ENCODE measurements around the gene ADGRV1.
"Not testable (repeated sequence)": the region's sequence is repeated elsewhere in the genome, so short reads cannot be mapped to it uniquely, and the experiment has no call there.

ADGRV1 gene

GRCh38 chr5:90741022-90741564, 182.5 kb downstream of the ADGRV1 start:
- no peak for DNase-seq

- DNase-seq = no peak
Measured at GRCh38 chr5:90746119-90746518, 187.5 kb downstream of the ADGRV1 start.

GRCh38 chr5:90747175-90747574, 188.6 kb downstream of the ADGRV1 start:
- no peak for DNase-seq

- no peak for DNase-seq
Measured at GRCh38 chr5:90747693-90748092, 189.1 kb downstream of the ADGRV1 start.

GRCh38 chr5:90759119-90759518, 200.5 kb downstream of the ADGRV1 start:
- DNase-seq = no peak

GRCh38 chr5:90767710-90768109, 209.1 kb downstream of the ADGRV1 start:
- no peak for DNase-seq

GRCh38 chr5:90770006-90770541, 211.5 kb downstream of the ADGRV1 start:
- DNase-seq = not testable (repeated sequence)

GRCh38 chr5:90777959-90778358, 219.4 kb downstream of the ADGRV1 start:
- DNase-seq = no peak

GRCh38 chr5:90783460-90784333, 225.1 kb downstream of the ADGRV1 start:
- peak; percentile 71 for DNase-seq

GRCh38 chr5:90786756-90787155, 228.2 kb downstream of the ADGRV1 start:
- DNase-seq = no peak

- DNase-seq = no peak
Measured at GRCh38 chr5:90792725-90793124, 234.1 kb downstream of the ADGRV1 start.

- DNase-seq = no peak
Measured at GRCh38 chr5:90793183-90793582, 234.6 kb downstream of the ADGRV1 start.

GRCh38 chr5:90796919-90797318, 238.3 kb downstream of the ADGRV1 start:
- DNase-seq = not testable (repeated sequence)

GRCh38 chr5:90800082-90800481, 241.5 kb downstream of the ADGRV1 start:
- DNase-seq = not testable (repeated sequence)

- DNase-seq = not testable (repeated sequence)
Measured at GRCh38 chr5:90800515-90800914, 241.9 kb downstream of the ADGRV1 start.

- DNase-seq = peak; percentile 17
Measured at GRCh38 chr5:90802474-90803317, 244.1 kb downstream of the ADGRV1 start.

- no peak for DNase-seq
Measured at GRCh38 chr5:90803381-90803780, 244.8 kb downstream of the ADGRV1 start.

GRCh38 chr5:90803876-90804275, 245.3 kb downstream of the ADGRV1 start:
- no peak for DNase-seq

- no peak for DNase-seq
Measured at GRCh38 chr5:90807496-90807895, 248.9 kb downstream of the ADGRV1 start.

GRCh38 chr5:90809311-90810056, 250.9 kb downstream of the ADGRV1 start:
- no peak for DNase-seq

- no peak for DNase-seq
Measured at GRCh38 chr5:90810211-90810610, 251.6 kb downstream of the ADGRV1 start.

GRCh38 chr5:90813392-90813791, 254.8 kb downstream of the ADGRV1 start:
- no peak for DNase-seq
